ENCODE results near the gene PLPP7.
"Not testable (repeated sequence)": the region's sequence is repeated elsewhere in the genome, so short reads cannot be mapped to it uniquely, and the experiment has no call there.

PLPP7 gene

GRCh38 chr9:131333771-131334628 is 44.5 kb downstream of the PLPP7 start:
- TF ChIP-seq CTCF (IDR thresholded peaks at IDR 0.05; ENCODE audit: borderline replicate concordance, insufficient read depth, low read depth, low read length), result no peak
- no peak overlapping the region for H3K4me3 ChIP-seq (ENCODE audit: low read depth, low read length)

GRCh38 chr9:131334629-131335367 is 45.3 kb downstream of the PLPP7 start:
- no peak for TF ChIP-seq CTCF (IDR thresholded peaks at IDR 0.05; ENCODE audit: borderline replicate concordance, insufficient read depth, low read depth, low read length)
- no peak overlapping the region for H3K4me3 ChIP-seq (ENCODE audit: low read depth, low read length)

DNA sequence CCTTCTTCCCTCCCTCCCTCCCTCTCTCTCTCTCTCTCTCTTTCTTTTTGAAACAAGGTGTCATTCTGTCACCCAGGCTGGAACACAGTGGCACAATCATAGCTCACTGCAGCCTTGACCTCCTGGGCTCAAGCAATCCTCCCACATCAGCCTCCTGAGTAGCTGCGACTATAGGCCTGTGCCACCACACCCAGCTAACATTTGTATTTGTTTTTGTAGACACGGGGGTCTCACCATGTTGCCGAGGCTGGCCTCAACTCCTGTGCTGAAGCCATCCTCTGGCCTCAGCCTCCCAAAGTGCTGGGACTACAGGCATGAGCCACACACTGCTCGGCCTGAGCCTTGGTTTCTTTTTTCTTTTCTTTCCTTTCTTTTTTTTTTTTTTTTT is 45.8 kb downstream of the PLPP7 start:
- H3K4me3 ChIP-seq (ENCODE audit: low read depth, low read length), result no peak overlapping the region
- TF ChIP-seq CTCF (IDR thresholded peaks at IDR 0.05; ENCODE audit: borderline replicate concordance, insufficient read depth, low read depth, low read length), result no peak

DNA sequence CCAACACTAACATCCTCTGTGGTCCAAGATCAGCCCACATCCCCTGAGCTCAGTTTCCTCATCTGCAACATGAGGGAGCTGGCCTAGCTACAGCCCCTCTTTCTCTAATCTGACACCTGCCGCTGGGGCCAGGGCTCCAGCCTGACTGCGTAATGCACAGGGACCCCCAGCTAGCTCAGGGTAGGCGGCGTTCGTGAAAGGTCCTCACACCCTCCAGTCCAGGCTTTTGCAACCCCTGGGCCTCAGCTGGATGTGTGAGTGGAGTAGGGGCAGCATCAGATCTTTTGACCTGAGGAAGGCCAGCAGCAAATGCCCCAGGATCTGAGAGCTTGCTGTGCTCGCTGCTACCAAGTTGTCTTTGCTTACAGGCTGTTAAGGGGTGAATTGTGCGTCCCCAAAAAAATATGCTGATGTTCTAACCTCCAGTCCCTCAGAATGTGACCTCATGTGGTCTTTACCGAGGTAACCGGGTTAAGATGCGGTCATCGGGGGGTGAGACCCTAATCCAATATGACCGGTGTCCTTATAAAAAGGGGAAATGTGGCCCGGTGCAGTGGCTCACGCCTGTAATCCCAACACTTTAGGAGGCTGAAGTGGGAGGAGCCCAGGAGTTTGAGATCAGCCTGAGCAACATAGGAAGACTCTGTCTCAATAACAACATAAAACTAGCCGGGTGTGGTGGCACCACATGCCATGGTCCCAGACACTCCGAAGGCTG is 47.8 kb downstream of the PLPP7 start:
- TF ChIP-seq CTCF (IDR thresholded peaks at IDR 0.05; ENCODE audit: borderline replicate concordance, insufficient read depth, low read depth, low read length), result no peak
- H3K4me3 ChIP-seq (ENCODE audit: low read depth, low read length), result no peak overlapping the region

GRCh38 chr9:131339212-131339611 is 49.7 kb downstream of the PLPP7 start:
- not testable (repeated sequence) for H3K4me3 ChIP-seq (ENCODE audit: low read depth, low read length)

GRCh38 chr9:131344931-131345535 is 55.5 kb downstream of the PLPP7 start:
- not testable (repeated sequence) for H3K4me3 ChIP-seq (ENCODE audit: low read depth, low read length)

- no peak overlapping the region for H3K4me3 ChIP-seq (ENCODE audit: low read depth, low read length)
- TF ChIP-seq CTCF (IDR thresholded peaks at IDR 0.05; ENCODE audit: borderline replicate concordance, insufficient read depth, low read depth, low read length), result no peak
Observed at GRCh38 chr9:131346559-131346958, 57.0 kb downstream of the PLPP7 start.

Measured in GM12875 (cell line).